HepG2 (cell line): ENCODE results near the gene PRR22. TPM values are rescaled to one million over a fixed set of nuclear protein-coding genes. Genes with fewer than 3 reads are reported as not detected.

Experiments used
- CREB1 ChIP-seq, 2 experiments: fragments of 450-650 bp in 1 of 2; IDR thresholded peaks; 2 replicates each; pipeline ENCODE4 v1.6.1; 2016 to 2017; ENCODE audit warnings: control low read depth in 1 of 2, mild to moderate bottlenecking in 1 of 2, missing compliant biosample characterization in 1 of 2, missing genetic modification characterization in 1 of 2
- IRF9 ChIP-seq: sonication (generic); formaldehyde crosslinking; IDR thresholded peaks from 2 replicates; pipeline ENCODE4 v1.8.0; 2022; ENCODE audit warnings: missing genetic modification reagents, mild to moderate bottlenecking, borderline replicate concordance
- PLRG1 ChIP-seq: fragments of 450-650 bp; conservative IDR thresholded peaks from 2 replicates; pipeline ENCODE4 v1.6.1; 2016
- SKI ChIP-seq: fragments of 450-650 bp; IDR thresholded peaks from one replicate; pipeline ENCODE4 v1.6.1; 2018; ENCODE audit warnings: mild to moderate bottlenecking; ENCODE audit not compliant: partially characterized antibody
- ZBTB34 ChIP-seq: sonication (generic); formaldehyde crosslinking; IDR thresholded peaks from 2 replicates; pipeline ENCODE4 v1.8.0; 2022; ENCODE audit warnings: mild to moderate bottlenecking, missing genetic modification reagents
- ZHX1 ChIP-seq: sonication (generic); formaldehyde crosslinking; IDR thresholded peaks from 2 replicates; pipeline ENCODE4 v1.8.1; 2022; ENCODE audit warnings: low read depth, mild to moderate bottlenecking, missing genetic modification reagents
- ZNF687 ChIP-seq: sonication (generic); formaldehyde crosslinking; IDR thresholded peaks from 2 replicates; pipeline ENCODE4 v1.5.1; 2020; ENCODE audit warnings: mild to moderate bottlenecking, missing genetic modification reagents, moderate library complexity
- polyA plus RNA-seq, 8 experiments: library from polyadenylated mRNA; depleted of rRNA in 3 of 8; stranded (reverse) in 7 of 8; unstranded in 1 of 8; fragments of >200 nt; fragmentation: Illumina TruSeq in 4 of 8; extraction: Trizol in 4 of 8; gene quantifications; 2 replicates each; pipeline versions ENCODE4 v1.2.1 to v1.2.3, GENCODE V29; 2011 to 2016; ENCODE audit warnings: low read depth in 4 of 8, missing spikeins in 1 of 8, mixed read lengths in 1 of 8; ENCODE audit not compliant: insufficient read depth in 1 of 8
- total RNA-seq, 5 experiments: library from RNA; depleted of rRNA; stranded (reverse); fragments of >200 nt; fragmentation: Illumina TruSeq; extraction: Trizol; gene quantifications; 2 replicates each; pipeline ENCODE4 v1.2.3, GENCODE V29; 2016; ENCODE audit warnings: low read depth in 1 of 5
- TF ChIP-seq, protein P1 (sequence below): sonication (generic); formaldehyde crosslinking; IDR thresholded peaks from 2 replicates; pipeline ENCODE4 v1.4.0; 2020; ENCODE audit warnings: missing genetic modification reagents
- TF ChIP-seq, protein P2 (sequence below): sonication (generic); formaldehyde crosslinking; IDR thresholded peaks from 2 replicates; pipeline ENCODE4 v1.5.0; 2020; ENCODE audit warnings: missing genetic modification reagents, mild to moderate bottlenecking, borderline replicate concordance

The PRR22 gene
- total and polyA plus RNA-seq, 2 of the 13 experiments (the other 11 are each of a cell fraction or from before 2014, with no cell fraction given): 0.84 to 2.3 TPM

DNA sequence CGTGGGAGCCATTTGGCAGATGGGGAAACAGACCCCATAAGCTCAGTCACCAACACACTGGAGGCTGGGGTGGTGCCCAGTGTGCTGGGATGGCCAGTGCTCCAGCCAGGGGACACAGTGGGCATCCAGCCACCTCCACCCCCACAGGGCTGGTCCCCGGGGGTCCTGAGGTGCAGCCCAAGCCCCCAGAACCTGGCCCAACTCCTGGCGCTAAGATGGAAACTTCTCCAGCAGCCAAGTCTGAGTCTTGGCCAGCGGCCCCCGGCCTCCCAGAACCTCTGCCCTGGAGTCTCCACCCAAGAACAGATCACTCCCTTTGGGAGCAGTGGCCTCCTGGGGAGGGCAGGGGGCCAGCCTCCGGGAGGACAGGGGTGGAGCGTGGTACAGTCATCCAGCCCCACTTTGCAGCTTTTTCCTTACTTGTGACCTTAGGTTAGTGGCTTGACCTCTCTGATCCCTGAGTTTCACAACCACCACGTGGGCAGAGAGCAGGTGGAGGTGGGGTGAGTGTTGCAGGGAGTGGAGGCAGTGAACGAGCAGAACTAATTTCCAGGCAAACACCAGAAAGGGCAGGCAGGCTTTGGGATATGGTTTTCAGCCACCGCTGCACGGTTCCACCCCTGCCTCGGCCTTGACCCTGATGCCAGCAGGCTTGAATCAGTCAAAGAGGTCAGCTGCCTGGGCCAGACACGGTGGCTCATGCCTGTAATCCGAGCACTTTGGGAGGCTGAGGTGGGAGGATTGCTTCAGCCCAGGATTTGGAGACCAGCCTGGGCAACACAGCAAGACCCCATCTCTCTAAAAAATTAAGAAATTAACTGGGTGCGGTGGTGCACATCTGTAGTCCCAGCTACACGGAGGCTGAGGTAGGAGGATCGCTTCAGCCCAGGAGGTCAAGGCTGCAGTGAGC lies 16.1 kb upstream of the PRR22 start (continued):
- TF ChIP-seq ZBTB34 (peak; percentile 98), ZNF687 (CRISPR knock-in tag) (peak; percentile 71), PLRG1 (no peak), IRF9 (CRISPR knock-in tag) (peak; percentile 50; the same call in 1 of the 2 replicates), SKI (peak; percentile 58), ZHX1 (peak; percentile 42; the same call in 1 of the 2 replicates), CREB1 (IDR thresholded peaks at IDR 0.05) (no peak), CREB1 (CRISPR knock-in tag; IDR thresholded peaks at IDR 0.05) (no peak)
- TF ChIP-seq, protein P1, sequence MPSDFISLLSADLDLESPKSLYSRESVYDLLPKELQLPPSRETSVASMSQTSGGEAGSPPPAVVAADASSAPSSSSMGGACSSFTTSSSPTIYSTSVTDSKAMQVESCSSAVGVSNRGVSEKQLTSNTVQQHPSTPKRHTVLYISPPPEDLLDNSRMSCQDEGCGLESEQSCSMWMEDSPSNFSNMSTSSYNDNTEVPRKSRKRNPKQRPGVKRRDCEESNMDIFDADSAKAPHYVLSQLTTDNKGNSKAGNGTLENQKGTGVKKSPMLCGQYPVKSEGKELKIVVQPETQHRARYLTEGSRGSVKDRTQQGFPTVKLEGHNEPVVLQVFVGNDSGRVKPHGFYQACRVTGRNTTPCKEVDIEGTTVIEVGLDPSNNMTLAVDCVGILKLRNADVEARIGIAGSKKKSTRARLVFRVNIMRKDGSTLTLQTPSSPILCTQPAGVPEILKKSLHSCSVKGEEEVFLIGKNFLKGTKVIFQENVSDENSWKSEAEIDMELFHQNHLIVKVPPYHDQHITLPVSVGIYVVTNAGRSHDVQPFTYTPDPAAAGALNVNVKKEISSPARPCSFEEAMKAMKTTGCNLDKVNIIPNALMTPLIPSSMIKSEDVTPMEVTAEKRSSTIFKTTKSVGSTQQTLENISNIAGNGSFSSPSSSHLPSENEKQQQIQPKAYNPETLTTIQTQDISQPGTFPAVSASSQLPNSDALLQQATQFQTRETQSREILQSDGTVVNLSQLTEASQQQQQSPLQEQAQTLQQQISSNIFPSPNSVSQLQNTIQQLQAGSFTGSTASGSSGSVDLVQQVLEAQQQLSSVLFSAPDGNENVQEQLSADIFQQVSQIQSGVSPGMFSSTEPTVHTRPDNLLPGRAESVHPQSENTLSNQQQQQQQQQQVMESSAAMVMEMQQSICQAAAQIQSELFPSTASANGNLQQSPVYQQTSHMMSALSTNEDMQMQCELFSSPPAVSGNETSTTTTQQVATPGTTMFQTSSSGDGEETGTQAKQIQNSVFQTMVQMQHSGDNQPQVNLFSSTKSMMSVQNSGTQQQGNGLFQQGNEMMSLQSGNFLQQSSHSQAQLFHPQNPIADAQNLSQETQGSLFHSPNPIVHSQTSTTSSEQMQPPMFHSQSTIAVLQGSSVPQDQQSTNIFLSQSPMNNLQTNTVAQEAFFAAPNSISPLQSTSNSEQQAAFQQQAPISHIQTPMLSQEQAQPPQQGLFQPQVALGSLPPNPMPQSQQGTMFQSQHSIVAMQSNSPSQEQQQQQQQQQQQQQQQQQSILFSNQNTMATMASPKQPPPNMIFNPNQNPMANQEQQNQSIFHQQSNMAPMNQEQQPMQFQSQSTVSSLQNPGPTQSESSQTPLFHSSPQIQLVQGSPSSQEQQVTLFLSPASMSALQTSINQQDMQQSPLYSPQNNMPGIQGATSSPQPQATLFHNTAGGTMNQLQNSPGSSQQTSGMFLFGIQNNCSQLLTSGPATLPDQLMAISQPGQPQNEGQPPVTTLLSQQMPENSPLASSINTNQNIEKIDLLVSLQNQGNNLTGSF (CRISPR knock-in tag): no peak
- TF ChIP-seq, protein P2, sequence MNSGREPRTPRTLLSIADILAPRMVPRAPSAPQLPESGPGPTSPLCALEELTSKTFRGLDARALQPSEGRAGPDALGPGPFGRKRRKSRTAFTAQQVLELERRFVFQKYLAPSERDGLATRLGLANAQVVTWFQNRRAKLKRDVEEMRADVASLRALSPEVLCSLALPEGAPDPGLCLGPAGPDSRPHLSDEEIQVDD (CRISPR knock-in tag): no peak
